ENCODE results near the gene CDC37L1.
"Not testable (repeated sequence)": the region's sequence is repeated elsewhere in the genome, so short reads cannot be mapped to it uniquely, and the experiment has no call there.

The CDC37L1 gene

GRCh38 chr9:4754530-4754929 is 75.2 kb downstream of the CDC37L1 start:
- DNase-seq (ENCODE audit: low spot score), result not testable (repeated sequence)

GRCh38 chr9:4755026-4755609 is 75.7 kb downstream of the CDC37L1 start:
- no peak for DNase-seq (ENCODE audit: low spot score)

GRCh38 chr9:4756420-4756819 is 77.1 kb downstream of the CDC37L1 start:
- no peak for DNase-seq (ENCODE audit: low spot score)
